BE2C (cell line): Measurements from ENCODE around the gene TUBB.
A peak's percentile ranks its signal among the peaks of the same experiment; 100 is the strongest.

ENCODE experiments used
- DNase-seq: peaks from one replicate; pipeline ENCODE4 v3.0.0-alpha.2; 2020
- H3K27me3 ChIP-seq: fragments of 250-450 bp; sonication (Bioruptor Pico); 2 replicates; pipeline ENCODE4 v1.5.1; 2020; ENCODE audit warnings: mild to moderate bottlenecking
- H3K36me3 ChIP-seq: fragments of 250-450 bp; sonication (Bioruptor Pico); 2 replicates; pipeline ENCODE4 v1.5.1; 2020; ENCODE audit warnings: mild to moderate bottlenecking
- H3K4me1 ChIP-seq: fragments of 250-450 bp; sonication (Bioruptor Pico); 2 replicates; pipeline ENCODE4 v1.5.1; 2020
- H3K4me3 ChIP-seq: 2 replicates; pipeline ENCODE4 v1.5.1; 2011; ENCODE audit warnings: low read depth, low read length
- H3K9me3 ChIP-seq: fragments of 250-450 bp; sonication (Bioruptor Pico); 2 replicates; pipeline ENCODE4 v1.5.1; 2020
- CTCF ChIP-seq: IDR thresholded peaks from 2 replicates; pipeline ENCODE4 v1.5.1; 2012; ENCODE audit warnings: mild to moderate bottlenecking, low read depth, low read length

Gene TUBB

DNA sequence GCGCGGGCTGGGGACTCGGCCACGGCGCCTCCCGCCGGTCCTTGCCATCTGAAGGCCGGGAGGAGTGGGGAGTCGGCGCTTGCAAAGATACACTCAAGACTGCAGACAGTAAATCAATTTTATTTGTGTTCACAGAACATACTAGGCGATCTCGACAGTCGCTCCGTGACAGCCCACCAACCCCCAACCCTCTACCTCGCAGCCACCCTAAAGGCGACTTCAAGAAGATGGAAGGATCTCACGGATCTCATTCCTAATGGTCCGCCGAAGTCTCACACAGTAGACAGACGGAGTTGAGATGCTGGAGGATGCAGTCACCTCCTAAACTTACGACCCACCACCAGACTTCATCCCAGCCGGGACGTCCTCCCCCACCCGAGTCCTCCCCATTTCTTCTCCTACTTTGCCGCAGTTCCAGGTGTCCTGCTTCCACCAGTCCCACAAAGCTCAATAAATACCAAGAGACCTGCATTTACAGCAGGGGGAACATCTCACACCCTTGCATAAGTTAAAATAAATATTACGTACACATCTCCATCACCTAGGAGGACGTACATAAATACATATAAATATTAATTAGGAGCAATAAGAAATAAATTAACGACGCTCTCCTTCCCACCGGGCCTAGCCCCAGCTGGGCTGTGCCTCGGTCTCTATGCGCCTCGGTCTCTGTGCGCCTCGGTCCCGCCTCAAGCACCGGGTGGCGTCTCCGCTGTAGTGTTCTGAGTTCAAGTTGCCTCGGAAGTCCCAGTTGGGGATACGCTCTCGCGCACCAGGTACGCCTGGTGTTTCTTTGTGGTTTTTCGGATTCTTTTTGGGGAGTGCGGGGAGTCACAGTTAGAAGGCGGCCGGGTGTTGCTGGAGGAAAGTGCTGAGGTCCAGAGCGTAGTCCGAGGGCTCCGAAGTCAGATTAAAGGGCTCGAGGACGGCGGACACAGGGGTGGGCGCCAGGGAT is 23.2 kb downstream of the TUBB start:
- H3K4me1 ChIP-seq = peaks cover 5% of the 10 kb centered on the region; the same call in 1 of the 2 replicates
- H3K36me3 ChIP-seq = peaks cover 24% of the 10 kb centered on the region
- TF ChIP-seq CTCF = no peak
- no peaks in the 10 kb centered on the region for H3K9me3 ChIP-seq
- peak overlapping the region; percentile 93 for H3K4me3 ChIP-seq
- H3K27me3 ChIP-seq = no peaks in the 10 kb centered on the region
- DNase-seq = no peak

GRCh38 chr6:30744054-30744805 is 24.1 kb downstream of the TUBB start, which contains the start of gene IER3:
Gene IER3, minus strand, starts transcription at chr6:30744547. Its CDS starts 29 bp downstream, at chr6:30744518.
- peak; percentile 47 for TF ChIP-seq CTCF
- peak; percentile 53 for DNase-seq
- peak within 1 kb of the TSS; percentile 93 for H3K4me3 ChIP-seq
- H3K27me3 ChIP-seq = no peaks in the 10 kb centered on the region
- H3K9me3 ChIP-seq = no peaks in the 10 kb centered on the region
- peaks cover 5% of the 10 kb centered on the region; the same call in 1 of the 2 replicates for H3K4me1 ChIP-seq
- H3K36me3 ChIP-seq = peaks cover 16% of the 10 kb centered on the region

DNA sequence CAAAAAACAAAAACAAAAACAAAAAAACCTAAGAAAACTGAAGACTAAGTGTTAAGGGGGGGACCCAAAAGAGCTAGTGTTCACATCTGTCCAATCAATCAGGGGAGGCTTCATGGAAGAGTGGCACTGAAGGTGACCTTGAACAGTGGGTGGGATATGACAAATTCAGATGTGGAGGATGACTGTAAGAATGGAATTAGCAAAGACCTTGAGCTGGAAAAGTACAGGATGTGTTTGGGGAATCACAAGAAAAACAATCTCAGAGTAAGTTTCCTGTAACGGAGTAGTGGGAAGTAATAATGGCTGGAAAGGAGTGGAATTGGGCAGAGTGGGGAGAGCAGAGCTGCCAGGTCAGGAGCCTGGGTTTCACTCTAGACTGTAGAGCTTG is 27.1 kb downstream of the TUBB start:
- Histone ChIP-seq H3K4me1 (peaks cover 12% of the 10 kb centered on the region; the same call in 1 of the 2 replicates), H3K9me3 (no peaks in the 10 kb centered on the region), H3K4me3 (no peak overlapping the region), H3K27me3 (no peaks in the 10 kb centered on the region), H3K36me3 (no peaks in the 10 kb centered on the region)
- TF ChIP-seq CTCF = no peak
- no peak for DNase-seq

- Histone ChIP-seq H3K4me1 (peaks cover 15% of the 10 kb centered on the region), H3K9me3 (no peaks in the 10 kb centered on the region), H3K4me3 (no peak overlapping the region), H3K27me3 (no peaks in the 10 kb centered on the region), H3K36me3 (no peaks in the 10 kb centered on the region)
- TF ChIP-seq CTCF = no peak
- no peak for DNase-seq
These were observed 28.0 kb downstream of the TUBB start for GRCh38 chr6:30747902-30748769.

DNA sequence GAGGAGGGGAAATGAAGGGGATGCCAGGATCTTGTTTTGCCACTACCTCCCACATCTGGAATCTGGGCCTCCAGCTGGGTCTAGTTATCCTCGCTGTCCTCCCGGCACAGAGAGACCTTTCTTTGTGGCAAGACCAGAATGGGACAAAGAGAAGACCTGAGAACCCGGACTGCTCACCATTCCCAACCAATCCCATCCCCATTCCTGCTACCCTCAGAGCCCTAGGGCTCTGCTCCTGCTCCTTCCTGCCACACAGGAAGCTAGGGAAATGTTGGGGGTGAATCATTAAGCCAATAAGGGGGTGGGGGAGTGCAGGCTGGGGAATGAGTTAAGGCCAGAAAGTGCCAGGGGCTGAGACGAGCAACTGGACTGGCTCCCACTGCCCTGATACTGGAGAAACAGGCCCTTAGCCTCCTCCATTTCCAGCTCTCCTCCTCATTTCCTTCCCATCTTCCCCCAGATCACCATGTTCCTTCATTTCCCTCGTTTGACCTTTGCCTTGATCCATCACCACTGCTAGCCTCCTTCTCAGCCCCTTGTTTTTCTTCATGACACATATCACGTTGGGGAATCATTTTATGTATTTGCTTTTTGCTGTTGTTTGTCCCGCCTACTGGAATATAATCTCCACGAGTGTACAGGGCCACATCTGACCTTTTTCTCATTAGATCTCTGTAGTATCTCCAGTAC is 28.8 kb downstream of the TUBB start:
- Histone ChIP-seq H3K4me3 (no peak overlapping the region), H3K36me3 (no peaks in the 10 kb centered on the region), H3K27me3 (no peaks in the 10 kb centered on the region), H3K4me1 (peaks cover 15% of the 10 kb centered on the region), H3K9me3 (no peaks in the 10 kb centered on the region)
- no peak for DNase-seq
- no peak for TF ChIP-seq CTCF
